Lower leg skin (tissue), 4 donors: ENCODE data around the gene PPP4C. TPM values are rescaled to one million over a fixed set of nuclear protein-coding genes. Genes with fewer than 3 reads are reported as not detected.
"Not testable (repeated sequence)": the region's sequence is repeated elsewhere in the genome, so short reads cannot be mapped to it uniquely, and the experiment has no call there.

ENCODE experiments used
- DNase-seq, 2 donors: peaks; one replicate each; pipeline ENCODE4 v3.0.0-alpha.2; 2019; ENCODE audit warnings: low spot score in 2 of 2
- H3K4me3 ChIP-seq: fragments of 200-600 bp; sonication (generic); 2 replicates; pipeline ENCODE4 v1.5.1; 2017; ENCODE audit warnings: mild to moderate bottlenecking, low read depth; ENCODE audit not compliant: poor library complexity, severe bottlenecking
- CTCF ChIP-seq, 3 donors: fragments of 450-650 bp; IDR thresholded peaks; one replicate each; pipeline ENCODE4 v1.5.1; 2016; ENCODE audit warnings: antibody characterized with exemption in 3 of 3, mild to moderate bottlenecking in 3 of 3, moderate library complexity in 2 of 3
- POLR2A ChIP-seq, 2 donors: fragments of 450-650 bp; IDR thresholded peaks; one replicate each; pipeline ENCODE4 v1.6.1; 2016 to 2017; ENCODE audit warnings: antibody characterized with exemption in 2 of 2, mild to moderate bottlenecking in 1 of 2, moderate library complexity in 1 of 2
- WGBS, 2 donors: methylation state at CpG; one replicate each; pipeline ENCODE4 v1.1.5; 2018; 5-methylcytosine and 5-hydroxymethylcytosine counted together
- intact Hi-C: fragments of 100-400 bp; cut with DNase I; formaldehyde crosslinking; loops from one replicate; pipeline ENCODE4 v1.15.0; 2023; ENCODE audit warnings: low total_unique reads
- total RNA-seq, 4 donors: library from RNA; depleted of rRNA; stranded (reverse); fragments of >200 nt; gene quantifications; one replicate each; pipeline ENCODE4 v1.1.0, GENCODE V29; 2016

PPP4C gene
- total RNA-seq, 4 donors from 2014 or later, result 53.3 to 75.4 (median 67.4) TPM

- TF ChIP-seq CTCF (IDR thresholded peaks at IDR 0.05) (no peak), POLR2A (IDR thresholded peaks at IDR 0.05) (no peak)
- WGBS, 2 donors, result 2% methylated on average over 26 to 27 of the region's 27 CpGs
- no peak within 1 kb of the TSS for H3K4me3 ChIP-seq
- DNase-seq, result no peak
- intact Hi-C loops, result no loop called here
Measured at GRCh38 chr16:30030841-30031413, 44.9 kb upstream of the PPP4C start, which contains the start of gene TLCD3B. Gene TLCD3B, minus strand, starts transcription at chr16:30031271. Its CDS starts 744 bp downstream, at chr16:30030527.

GRCh38 chr16:30031477-30031918 lies 44.3 kb upstream of the PPP4C start:
- 17 to 23% methylated on average over 11 of the region's 11 CpGs for WGBS, 2 donors
- intact Hi-C loops, result no loop called here
- no peak overlapping the region for H3K4me3 ChIP-seq
- DNase-seq, result no peak
- TF ChIP-seq CTCF (IDR thresholded peaks at IDR 0.05) (no peak), POLR2A (IDR thresholded peaks at IDR 0.05) (no peak)

- WGBS, 2 donors, result 24 to 25% methylated on average over 12 of the region's 12 CpGs
- intact Hi-C loops, result no loop called here
- no peak overlapping the region for H3K4me3 ChIP-seq
- no peak for TF ChIP-seq POLR2A (IDR thresholded peaks at IDR 0.05)
- no peak for TF ChIP-seq CTCF (IDR thresholded peaks at IDR 0.05)
- no peak for DNase-seq
Measured at GRCh38 chr16:30032083-30032819, 43.5 kb upstream of the PPP4C start.

DNA sequence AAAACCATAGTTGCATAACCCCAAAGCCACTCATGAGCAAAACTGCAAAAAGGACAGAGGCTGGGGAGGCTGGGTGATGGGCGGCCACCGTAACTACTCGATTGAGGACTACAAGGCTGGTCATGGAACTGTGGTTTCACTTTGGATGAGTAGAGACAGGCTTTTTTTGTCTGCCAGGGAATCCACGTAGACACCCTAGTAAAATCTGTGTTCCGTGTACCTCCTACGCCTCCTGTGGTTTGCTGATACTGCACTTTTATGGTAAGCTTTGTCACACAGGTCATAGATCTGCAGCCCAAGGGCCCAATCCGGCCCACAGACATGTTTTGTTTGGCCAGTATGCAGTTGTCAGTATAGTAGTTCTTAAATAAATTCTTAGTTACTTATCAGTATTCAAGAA lies 42.5 kb upstream of the PPP4C start:
- intact Hi-C loops, result no loop called here
- 74 to 81% methylated on average over 7 of the region's 7 CpGs for WGBS, 2 donors
- TF ChIP-seq POLR2A (IDR thresholded peaks at IDR 0.05), result no peak
- no peak for TF ChIP-seq CTCF (IDR thresholded peaks at IDR 0.05)
- no peak for DNase-seq
- H3K4me3 ChIP-seq, result no peak overlapping the region

GRCh38 chr16:30040221-30040620 lies 35.6 kb upstream of the PPP4C start:
- no peak overlapping the region for H3K4me3 ChIP-seq
- 69 to 70% methylated on average over 5 of the region's 5 CpGs for WGBS, 2 donors
- DNase-seq, result no peak
- intact Hi-C loops, result no loop called here
- TF ChIP-seq CTCF (IDR thresholded peaks at IDR 0.05), result no peak
- no peak for TF ChIP-seq POLR2A (IDR thresholded peaks at IDR 0.05)

DNA sequence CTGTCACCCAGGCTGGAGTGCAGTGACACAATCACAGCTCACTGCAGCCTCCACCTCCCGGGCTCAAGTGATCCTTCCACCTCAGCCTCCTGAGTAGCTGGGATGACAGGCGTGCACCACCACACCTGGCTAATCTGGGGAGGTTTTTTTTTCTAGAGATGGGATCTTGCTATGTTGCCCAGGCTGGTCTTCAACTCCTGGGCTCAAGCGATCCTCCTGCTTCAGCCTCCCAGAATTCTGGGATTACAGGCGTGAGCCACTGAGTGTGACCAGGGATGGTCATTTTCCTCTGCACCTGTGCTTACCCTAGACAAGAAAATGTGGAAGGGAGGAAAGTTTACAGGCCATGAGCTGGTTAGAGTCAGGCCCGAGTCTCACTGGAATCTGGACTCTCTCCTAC lies 35.1 kb upstream of the PPP4C start:
- DNase-seq, intact Hi-C loops, H3K4me3 ChIP-seq: not testable (repeated sequence)
- 78 to 81% methylated on average over 5 of the region's 5 CpGs for WGBS, 2 donors
